Right lobe of liver (tissue), 4 donors: ENCODE measurements around the gene PRKN.

ENCODE experiments used
- CTCF ChIP-seq, 4 donors: fragments of 200-600 bp in 3 of 4; fragments of 450-650 bp in 1 of 4; IDR thresholded peaks; one replicate each; pipeline versions ENCODE4 v1.5.1 to v1.8.0; 2016 to 2022; ENCODE audit warnings: antibody characterized with exemption in 4 of 4, mild to moderate bottlenecking in 2 of 4
- POLR2A ChIP-seq: fragments of 450-650 bp; IDR thresholded peaks from one replicate; pipeline ENCODE4 v1.6.1; 2017; ENCODE audit warnings: antibody characterized with exemption, mild to moderate bottlenecking
- donor health status: DM: no; HTN: no; CAD: no.
- donor health status: DM: no; HTN: no; CAD: no.
- donor health status: DM: no; HTN: yes; CAD: no.

GRCh38 chr6:161727083-161727833 is 1000.3 kb downstream of the PRKN start:
- TF ChIP-seq CTCF (IDR thresholded peaks at IDR 0.05) (no peak), POLR2A (no peak)
